Common myeloid progenitor, CD34-positive (primary cell): ENCODE results near the gene NEK5.

Experiments used
- CTCF ChIA-PET: fragments of 350-600 bp; sonication (Branson Sonifier 250); formaldehyde crosslinking; loops from one replicate; lab custom pipeline; 2021; ENCODE audit warnings: antibody characterized with exemption; lab: Charles Lee
- POLR2A ChIA-PET: fragments of 350-600 bp; sonication (Branson Sonifier 250); formaldehyde crosslinking; loops from one replicate; lab custom pipeline; 2021; ENCODE audit warnings: antibody characterized with exemption; lab: Charles Lee
- DNase-seq, 3 donors: peaks; one replicate each; pipeline versions ENCODE4 v3.0.0 to v3.0.0-alpha.2; 2013
- H3K27ac ChIP-seq, 2 experiments: 1 replicate in 1 of 2; 2 replicates in 1 of 2; pipeline ENCODE4 v1.7.0; 2013; ENCODE audit warnings: inconsistent platforms in 2 of 2, low read length in 2 of 2, mild to moderate bottlenecking in 2 of 2, low read depth in 1 of 2, moderate library complexity in 1 of 2; ENCODE audit not compliant: severe bottlenecking in 2 of 2, insufficient read depth in 1 of 2, poor library complexity in 1 of 2
- H3K27me3 ChIP-seq, 5 experiments: replicated peaks in 2 of 5; 1 replicate in 3 of 5; 2 replicates in 2 of 5; pipeline versions ENCODE4 v1.6.1 to v1.7.0; 2013; ENCODE audit warnings: low read length in 4 of 5, mild to moderate bottlenecking in 2 of 5, moderate library complexity in 2 of 5, inconsistent platforms in 1 of 5; ENCODE audit not compliant: insufficient read depth in 5 of 5, control insufficient read depth in 4 of 5
- H3K36me3 ChIP-seq, 4 experiments: 1 replicate in 2 of 4; 2 replicates in 2 of 4; pipeline versions ENCODE4 v1.6.1 to v1.7.0; 2013; ENCODE audit warnings: low read length in 3 of 4, control low read depth in 1 of 4, mild to moderate bottlenecking in 1 of 4; ENCODE audit not compliant: control insufficient read depth in 4 of 4, insufficient read depth in 4 of 4
- H3K4me1 ChIP-seq, 4 experiments: 1 replicate in 3 of 4; 2 replicates in 1 of 4; pipeline versions ENCODE4 v1.6.1 to v1.7.1; 2013; ENCODE audit warnings: low read length in 3 of 4, mild to moderate bottlenecking in 3 of 4, control low read depth in 1 of 4, inconsistent platforms in 1 of 4, moderate library complexity in 1 of 4; ENCODE audit not compliant: control insufficient read depth in 4 of 4, insufficient read depth in 4 of 4; ENCODE audit errors: control extremely low read depth in 1 of 4
- H3K4me3 ChIP-seq, 7 experiments: 1 replicate in 4 of 7; 2 replicates in 3 of 7; pipeline versions ENCODE4 v1.5.1 to v1.7.0; 2013; ENCODE audit warnings: mild to moderate bottlenecking in 7 of 7, low read length in 6 of 7, moderate library complexity in 6 of 7, inconsistent platforms in 2 of 7, low read depth in 2 of 7, control low read depth in 1 of 7; ENCODE audit not compliant: insufficient read depth in 4 of 7, control insufficient read depth in 1 of 7; ENCODE audit errors: extremely low read depth in 1 of 7
- H3K9me3 ChIP-seq, 5 experiments: 1 replicate in 4 of 5; 2 replicates in 1 of 5; pipeline versions ENCODE4 v1.6.1 to v1.7.1; 2013; ENCODE audit warnings: low read length in 4 of 5, mild to moderate bottlenecking in 2 of 5, inconsistent platforms in 1 of 5, low read depth in 1 of 5, moderate library complexity in 1 of 5; ENCODE audit not compliant: control insufficient read depth in 4 of 5, insufficient read depth in 2 of 5; ENCODE audit errors: control extremely low read depth in 1 of 5
- WGBS: methylation state at CpG from one replicate; pipeline ENCODE4 v1.1.5; 2013; ENCODE audit not compliant: insufficient coverage; 5-methylcytosine and 5-hydroxymethylcytosine counted together

NEK5 gene

GRCh38 chr13:52011632-52012511, 117.0 kb downstream of the NEK5 start, which contains the start of gene ALG11:
TSS of gene ALG11 (plus strand) at chr13:52012398. CDS start at chr13:52012419, 21 bp downstream.
- Histone ChIP-seq H3K4me3 (peak within 1 kb of the TSS; percentile 85 to 100 (median 99)), H3K27me3 (peaks cover 0 to 13% (median 0%) of the 10 kb centered on the region in 5 experiments), H3K4me1 (peaks cover 7 to 22% (median 20%) of the 10 kb centered on the region in 4 experiments), H3K36me3 (peaks cover 0 to 8% (median 0%) of the 10 kb centered on the region in 4 experiments), H3K27ac (peak within 1 kb of the TSS; percentile 74 to 93), H3K9me3 (no peaks in the 10 kb centered on the region)
- under 1% methylated on average over 72 of the region's 82 CpGs for WGBS
- peak; percentile 98 to 99 (median 99) for DNase-seq
- POLR2A ChIA-PET, result no interaction called here
- CTCF ChIA-PET, result interaction anchor here (0.5 to 2.5 kb wide), 4 partner anchors 10 to 148 kb away, joined by 3 to 9 read pairs (median 6); no protein-coding TSS in a partner anchor

- H3K27me3 ChIP-seq, result peaks cover 0 to 13% (median 0%) of the 10 kb centered on the region in 5 experiments
- DNase-seq, result peak in 2 of 3 donors; percentile 30 to 57
- WGBS, result under 1% methylated on average over 42 of the region's 46 CpGs
- peaks cover 7 to 22% (median 20%) of the 10 kb centered on the region in 4 experiments for H3K4me1 ChIP-seq
- H3K27ac ChIP-seq, result peak within 1 kb of the TSS; percentile 74 to 93
- no peaks in the 10 kb centered on the region for H3K9me3 ChIP-seq
- peaks cover 0 to 4% (median 0%) of the 10 kb centered on the region in 4 experiments for H3K36me3 ChIP-seq
- peak within 1 kb of the TSS; percentile 85 to 100 (median 99) for H3K4me3 ChIP-seq
- ChIA-PET POLR2A (no interaction called here), CTCF (interaction anchor here (1.6 kb wide), 1 partner anchor 116 kb away, joined by 6 read pairs; no protein-coding TSS in a partner anchor)
Measured at GRCh38 chr13:52010890-52011631, 117.8 kb downstream of the NEK5 start, which contains the start of gene ATP7B. TSS of gene ATP7B (minus strand) at chr13:52011450. CDS start at chr13:52011337, 113 bp downstream.

GRCh38 chr13:52009946-52010345, 118.9 kb downstream of the NEK5 start:
- Histone ChIP-seq H3K27me3 (peaks cover 0 to 13% (median 0%) of the 10 kb centered on the region in 5 experiments), H3K4me1 (peaks cover 7 to 22% (median 20%) of the 10 kb centered on the region in 4 experiments), H3K36me3 (no peaks in the 10 kb centered on the region), H3K9me3 (no peaks in the 10 kb centered on the region), H3K4me3 (no peak overlapping the region), H3K27ac (no peak overlapping the region)
- WGBS, result 80% methylated on average over 5 of the region's 6 CpGs
- DNase-seq, result no peak
- ChIA-PET CTCF (interaction anchor here (0.9 to 1.0 kb wide), 2 partner anchors 9 to 50 kb away, joined by 3 to 5 read pairs; no protein-coding TSS in a partner anchor), POLR2A (no interaction called here)

- WGBS, result 92% methylated on average over 5 of the region's 8 CpGs
- Histone ChIP-seq H3K27ac (no peak overlapping the region), H3K9me3 (no peaks in the 10 kb centered on the region), H3K4me1 (peaks cover 2 to 15% (median 10%) of the 10 kb centered on the region in 4 experiments), H3K27me3 (peaks cover 0 to 13% (median 0%) of the 10 kb centered on the region in 5 experiments), H3K4me3 (no peak overlapping the region), H3K36me3 (no peaks in the 10 kb centered on the region)
- DNase-seq, result no peak
- ChIA-PET CTCF (interaction anchor here (1.7 kb wide), 1 partner anchor 9 kb away, joined by 6 read pairs; no protein-coding TSS in a partner anchor), POLR2A (no interaction called here)
Measured at GRCh38 chr13:52006523-52007245, 122.2 kb downstream of the NEK5 start.

- Histone ChIP-seq H3K27me3 (peaks cover 0 to 10% (median 0%) of the 10 kb centered on the region in 5 experiments), H3K4me1 (peaks cover 2 to 9% (median 5%) of the 10 kb centered on the region in 4 experiments), H3K27ac (no peak overlapping the region), H3K9me3 (no peaks in the 10 kb centered on the region), H3K4me3 (no peak overlapping the region), H3K36me3 (no peaks in the 10 kb centered on the region)
- WGBS, result 96% methylated on average over 7 of the region's 13 CpGs
- CTCF ChIA-PET, result no interaction called here
- POLR2A ChIA-PET, result no interaction called here
- DNase-seq, result no peak
Measured at GRCh38 chr13:52005841-52006522, 122.9 kb downstream of the NEK5 start.
